ENCODE measurements around the gene IER3. TPM values are rescaled to one million over a fixed set of nuclear protein-coding genes. Genes with fewer than 3 reads are reported as not detected.

Gene IER3
- total and polyA plus RNA-seq, 2 of the 8 experiments (the other 6 are each of a cell fraction or from before 2014, with no cell fraction given): 11.9 to 26.5 TPM

DNA sequence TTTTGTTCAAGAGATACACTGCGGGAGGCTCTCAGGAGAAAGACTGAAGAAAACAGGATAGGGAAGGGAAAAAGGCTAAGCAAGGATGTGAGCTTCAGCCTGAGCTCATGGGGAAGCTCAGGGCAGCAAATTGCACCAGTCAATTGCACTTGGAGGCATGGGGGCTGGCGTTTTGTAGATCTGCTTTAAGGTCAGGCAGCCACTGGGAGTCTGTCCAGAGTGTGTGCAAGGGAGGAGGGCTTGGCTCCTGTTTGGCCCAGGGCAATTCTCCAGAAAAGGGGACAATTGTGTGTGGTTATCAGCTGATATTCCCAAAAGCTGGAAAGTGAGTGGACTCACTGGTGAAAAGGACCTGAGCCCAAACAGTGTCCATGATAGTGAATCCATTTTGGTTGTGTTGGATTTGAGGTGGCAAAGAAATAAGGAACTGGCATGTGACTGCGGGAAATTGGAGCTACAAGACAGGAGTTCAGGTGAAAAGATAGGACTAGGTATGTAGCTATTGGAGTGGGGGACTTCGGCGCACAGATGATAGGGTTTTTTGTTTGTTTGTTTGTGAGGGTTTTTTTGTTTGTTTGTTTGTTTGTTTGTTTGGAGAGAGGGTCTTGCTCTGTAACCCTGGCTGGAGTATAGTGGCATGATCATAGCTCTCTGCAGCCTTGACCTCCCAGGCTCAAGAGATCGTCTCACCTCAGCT is 22.3 kb upstream of the IER3 start:
- no peak overlapping the region for H3K4me2 ChIP-seq (ENCODE audit: insufficient read depth in 1 of 2, low read depth in 2 of 2, low read length in 2 of 2)
- H3K36me3 ChIP-seq (ENCODE audit: control insufficient read depth in 2 of 4, insufficient read depth in 4 of 4, low read length in 3 of 4): no peaks in the 10 kb centered on the region
- no peak overlapping the region for H2BK120ac ChIP-seq (replicated peaks; ENCODE audit: low read depth, low read length)
- H4K5ac ChIP-seq (ENCODE audit: insufficient read length, low read depth, low read length): no peak overlapping the region
- no peak overlapping the region for H3K18ac ChIP-seq (ENCODE audit: extremely low read depth, low read length)
- no peaks in the 10 kb centered on the region for H3K79me1 ChIP-seq (ENCODE audit: low read depth, low read length)
- no peak overlapping the region for H4K91ac ChIP-seq (replicated peaks; ENCODE audit: insufficient read length, low read length)
- ChIA-PET CTCF (ENCODE audit: partially characterized antibody) (interaction anchor here (0.8 to 2.0 kb wide), 5 partner anchors 10 to 69 kb away, joined by 3 to 6 read pairs (median 3); no protein-coding TSS in a partner anchor), POLR2A (ENCODE audit: partially characterized antibody) (interaction anchor here (0.5 to 1.1 kb wide), 4 partner anchors 11 to 38 kb away, joined by 3 to 4 read pairs (median 3); no protein-coding TSS in a partner anchor)
- peak overlapping the region; percentile 87 for H2BK12ac ChIP-seq (ENCODE audit: low read depth, low read length)
- H3K23ac ChIP-seq (ENCODE audit: insufficient read length): no peak overlapping the region
- H2BK5ac ChIP-seq (ENCODE audit: low read depth, low read length): peak overlapping the region; percentile 40; the same call in 1 of the 2 replicates
- no peak overlapping the region for H4K8ac ChIP-seq (ENCODE audit: extremely low read depth, insufficient read depth, low read length)
- H3K23me2 ChIP-seq (ENCODE audit: low read depth, low read length): no peaks in the 10 kb centered on the region
- no peaks in the 10 kb centered on the region for H3K27me3 ChIP-seq (replicated peaks in 1 of 4; ENCODE audit: control insufficient read depth in 3 of 4, extremely low read depth in 1 of 4, insufficient read depth in 3 of 4, low read length in 3 of 4)
- 0 out of 2 replicates have a peak overlapping the region, but pooled peaks have one; percentile 47 for H2AK5ac ChIP-seq (ENCODE audit: low read depth, low read length)
- H2BK20ac ChIP-seq (ENCODE audit: low read length): peak overlapping the region; percentile 95; the same call in 1 of the 2 replicates
- no peak overlapping the region for H3K9ac ChIP-seq (replicated peaks in 1 of 4; ENCODE audit: extremely low read depth in 1 of 4, low read depth in 3 of 4, low read length in 3 of 4)
- H3K4me3 ChIP-seq (ENCODE audit: extremely low read depth in 1 of 4, insufficient read depth in 2 of 4, low read depth in 3 of 4, low read length in 4 of 4): no peak overlapping the region
- FAIRE-seq (no peak), DNase-seq (ENCODE audit: low read depth in 1 of 2, low spot score in 2 of 2) (no peak)
- 82 to 100% methylated on average over 2 to 6 of the region's 6 CpGs for WGBS, 2 experiments (ENCODE audit: extremely low coverage in 1 of 2, insufficient coverage in 1 of 2, insufficient read length in 1 of 2, insufficient replicate concordance in 2 of 2, low coverage in 1 of 2, low lambda C conversion rate in 2 of 2, missing lambda C conversion rate in 1 of 2)
- no peak overlapping the region for H3K56ac ChIP-seq (replicated peaks; ENCODE audit: insufficient read length, low read depth, low read length)
- H3K27ac ChIP-seq (ENCODE audit: low read depth, low read length): no peak overlapping the region
- H3K79me2 ChIP-seq (ENCODE audit: control insufficient read depth in 1 of 2, insufficient read depth in 2 of 2, low read length in 2 of 2): no peaks in the 10 kb centered on the region
- H2BK15ac ChIP-seq (ENCODE audit: low read length): peak overlapping the region; percentile 88; the same call in 1 of the 2 replicates
- peaks cover 11 to 17% (median 14%) of the 10 kb centered on the region in 4 experiments for H3K4me1 ChIP-seq (replicated peaks in 1 of 4; ENCODE audit: control insufficient read depth in 3 of 4, insufficient read depth in 4 of 4, low read length in 3 of 4)
- TF ChIP-seq YY1 (IDR thresholded peaks at IDR 0.05; ENCODE audit: low read depth, low read length): no peak
- TF ChIP-seq JUND (IDR thresholded peaks at IDR 0.05; ENCODE audit: low read length): no peak
- no peak for TF ChIP-seq BCL11A (IDR thresholded peaks at IDR 0.05; ENCODE audit: low read depth in 2 of 2, low read length in 2 of 2)
- TF ChIP-seq NANOG (IDR thresholded peaks at IDR 0.05; ENCODE audit: insufficient read depth, low read depth, low read length, poor library complexity, severe bottlenecking): no peak
- TF ChIP-seq CREB1 (IDR thresholded peaks at IDR 0.05): no peak
- TF ChIP-seq POLR2AphosphoS5 (IDR thresholded peaks at IDR 0.05; ENCODE audit: low read depth, low read length): no peak
- TF ChIP-seq, protein P1, sequence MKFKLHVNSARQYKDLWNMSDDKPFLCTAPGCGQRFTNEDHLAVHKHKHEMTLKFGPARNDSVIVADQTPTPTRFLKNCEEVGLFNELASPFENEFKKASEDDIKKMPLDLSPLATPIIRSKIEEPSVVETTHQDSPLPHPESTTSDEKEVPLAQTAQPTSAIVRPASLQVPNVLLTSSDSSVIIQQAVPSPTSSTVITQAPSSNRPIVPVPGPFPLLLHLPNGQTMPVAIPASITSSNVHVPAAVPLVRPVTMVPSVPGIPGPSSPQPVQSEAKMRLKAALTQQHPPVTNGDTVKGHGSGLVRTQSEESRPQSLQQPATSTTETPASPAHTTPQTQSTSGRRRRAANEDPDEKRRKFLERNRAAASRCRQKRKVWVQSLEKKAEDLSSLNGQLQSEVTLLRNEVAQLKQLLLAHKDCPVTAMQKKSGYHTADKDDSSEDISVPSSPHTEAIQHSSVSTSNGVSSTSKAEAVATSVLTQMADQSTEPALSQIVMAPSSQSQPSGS (IDR thresholded peaks at IDR 0.05; ENCODE audit: low read length): no peak
- no peak for TF ChIP-seq EZH2 (IDR thresholded peaks at IDR 0.05; ENCODE audit: low read depth, low read length, severe bottlenecking)
- no peak for TF ChIP-seq POU5F1 (IDR thresholded peaks at IDR 0.05; ENCODE audit: low read depth, low read length)
- H2AFZ ChIP-seq (ENCODE audit: low read length): no peak overlapping the region
- H3K9me3 ChIP-seq (ENCODE audit: insufficient read depth in 2 of 2, low read depth in 1 of 2, low read length in 1 of 2): no peaks in the 10 kb centered on the region
- H3K14ac ChIP-seq (ENCODE audit: insufficient read length): no peak overlapping the region
- no peaks in the 10 kb centered on the region for H4K20me1 ChIP-seq (replicated peaks in 1 of 2; ENCODE audit: control insufficient read depth in 1 of 2, insufficient read depth in 2 of 2, low read length in 2 of 2)
- peak overlapping the region; percentile 19 for H3K4ac ChIP-seq (replicated peaks; ENCODE audit: insufficient read length, low read depth, low read length)
